Measurements from ENCODE around the gene SUGP1.

GRCh38 chr19:19238126-19238894 is 82.0 kb downstream of the SUGP1 start:
- TF ChIP-seq CTCF (IDR thresholded peaks at IDR 0.05) = no peak
- no peak for TF ChIP-seq POLR2AphosphoS5 (IDR thresholded peaks at IDR 0.05)
- TF ChIP-seq POLR2A (IDR thresholded peaks at IDR 0.05) = no peak
- TF ChIP-seq EP300 (IDR thresholded peaks at IDR 0.05) = no peak

Measured in stomach (tissue), 4 donors.